ENCODE results near the gene IFITM2.

IFITM2 gene

GRCh38 chr11:307766-308708 lies at the start of gene IFITM2:
Gene IFITM2, plus strand, starts transcription at chr11:307816. Its CDS starts 377 bp downstream, at chr11:308193.
- DNase-seq: peak; percentile 45

- DNase-seq: no peak
Observed at GRCh38 chr11:259413-259812, 48.2 kb upstream of the IFITM2 start.

- DNase-seq: no peak
Observed at GRCh38 chr11:261624-262023, 46.0 kb upstream of the IFITM2 start.

- DNase-seq: peak; percentile 40
Observed at GRCh38 chr11:266676-267439, 40.8 kb upstream of the IFITM2 start.

- DNase-seq: peak; percentile 58
Observed at GRCh38 chr11:267491-267994, 40.1 kb upstream of the IFITM2 start.

GRCh38 chr11:268716-269145 lies 38.9 kb upstream of the IFITM2 start:
- peak; percentile 37 for DNase-seq

GRCh38 chr11:269146-269890 lies 38.3 kb upstream of the IFITM2 start:
- peak; percentile 66 for DNase-seq

GRCh38 chr11:270451-271318 lies 36.9 kb upstream of the IFITM2 start:
- DNase-seq: no peak

GRCh38 chr11:271319-271715 lies 36.3 kb upstream of the IFITM2 start:
- no peak for DNase-seq

GRCh38 chr11:272195-272930 lies 35.3 kb upstream of the IFITM2 start:
- DNase-seq: no peak

GRCh38 chr11:272931-273198 lies 34.8 kb upstream of the IFITM2 start:
- DNase-seq: no peak

GRCh38 chr11:276219-276618 lies 31.4 kb upstream of the IFITM2 start:
- no peak for DNase-seq

- DNase-seq: no peak
Observed at GRCh38 chr11:278001-278951, 29.3 kb upstream of the IFITM2 start, which contains the start of gene NLRP6. Gene NLRP6, plus strand, starts transcription at chr11:278407. Its CDS starts 163 bp downstream, at chr11:278570.

GRCh38 chr11:279040-279965 lies 28.3 kb upstream of the IFITM2 start:
- no peak for DNase-seq

GRCh38 chr11:279966-280705 lies 27.5 kb upstream of the IFITM2 start:
- peak; percentile 44 for DNase-seq

- DNase-seq: no peak
Observed at GRCh38 chr11:280706-281485, 26.7 kb upstream of the IFITM2 start.

GRCh38 chr11:281486-282161 lies 26.0 kb upstream of the IFITM2 start:
- no peak for DNase-seq

Data from stimulated activated CD4-positive, alpha-beta T cell treated with anti-CD3 and anti-CD28 coated beads, Interleukin-4, amount 100 ng/mL, for 24 hours (primary cell).